ENCODE data around the gene PRSS36.

DNA sequence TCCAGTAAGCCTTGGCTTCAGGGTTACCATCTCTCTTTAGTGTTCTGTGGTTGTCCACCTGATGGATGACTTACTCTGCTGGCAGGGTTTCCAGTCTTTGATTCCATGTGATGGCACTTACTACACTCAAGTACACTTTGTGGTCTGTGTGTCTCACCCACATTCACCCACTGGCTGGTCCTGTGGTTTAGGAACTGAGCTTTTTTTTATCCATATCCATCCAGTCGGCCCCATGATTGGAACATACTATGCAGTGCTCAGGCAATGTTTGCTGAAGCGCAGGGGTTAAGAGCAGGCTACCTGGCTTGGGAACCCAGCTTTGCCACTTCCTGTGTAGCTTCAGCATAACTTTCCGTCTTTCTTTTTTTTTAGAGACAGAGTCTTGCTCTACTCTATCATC, 27.3 kb upstream of the PRSS36 start:
- TF ChIP-seq NFIC (IDR thresholded peaks at IDR 0.05): no peak
- TF ChIP-seq, protein P1, sequence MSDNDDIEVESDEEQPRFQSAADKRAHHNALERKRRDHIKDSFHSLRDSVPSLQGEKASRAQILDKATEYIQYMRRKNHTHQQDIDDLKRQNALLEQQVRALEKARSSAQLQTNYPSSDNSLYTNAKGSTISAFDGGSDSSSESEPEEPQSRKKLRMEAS (IDR thresholded peaks at IDR 0.05): no peak
- TF ChIP-seq, protein P2, sequence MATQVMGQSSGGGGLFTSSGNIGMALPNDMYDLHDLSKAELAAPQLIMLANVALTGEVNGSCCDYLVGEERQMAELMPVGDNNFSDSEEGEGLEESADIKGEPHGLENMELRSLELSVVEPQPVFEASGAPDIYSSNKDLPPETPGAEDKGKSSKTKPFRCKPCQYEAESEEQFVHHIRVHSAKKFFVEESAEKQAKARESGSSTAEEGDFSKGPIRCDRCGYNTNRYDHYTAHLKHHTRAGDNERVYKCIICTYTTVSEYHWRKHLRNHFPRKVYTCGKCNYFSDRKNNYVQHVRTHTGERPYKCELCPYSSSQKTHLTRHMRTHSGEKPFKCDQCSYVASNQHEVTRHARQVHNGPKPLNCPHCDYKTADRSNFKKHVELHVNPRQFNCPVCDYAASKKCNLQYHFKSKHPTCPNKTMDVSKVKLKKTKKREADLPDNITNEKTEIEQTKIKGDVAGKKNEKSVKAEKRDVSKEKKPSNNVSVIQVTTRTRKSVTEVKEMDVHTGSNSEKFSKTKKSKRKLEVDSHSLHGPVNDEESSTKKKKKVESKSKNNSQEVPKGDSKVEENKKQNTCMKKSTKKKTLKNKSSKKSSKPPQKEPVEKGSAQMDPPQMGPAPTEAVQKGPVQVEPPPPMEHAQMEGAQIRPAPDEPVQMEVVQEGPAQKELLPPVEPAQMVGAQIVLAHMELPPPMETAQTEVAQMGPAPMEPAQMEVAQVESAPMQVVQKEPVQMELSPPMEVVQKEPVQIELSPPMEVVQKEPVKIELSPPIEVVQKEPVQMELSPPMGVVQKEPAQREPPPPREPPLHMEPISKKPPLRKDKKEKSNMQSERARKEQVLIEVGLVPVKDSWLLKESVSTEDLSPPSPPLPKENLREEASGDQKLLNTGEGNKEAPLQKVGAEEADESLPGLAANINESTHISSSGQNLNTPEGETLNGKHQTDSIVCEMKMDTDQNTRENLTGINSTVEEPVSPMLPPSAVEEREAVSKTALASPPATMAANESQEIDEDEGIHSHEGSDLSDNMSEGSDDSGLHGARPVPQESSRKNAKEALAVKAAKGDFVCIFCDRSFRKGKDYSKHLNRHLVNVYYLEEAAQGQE (IDR thresholded peaks at IDR 0.05; ENCODE audit: low read depth): no peak
- TF ChIP-seq TAF1 (IDR thresholded peaks at IDR 0.05; ENCODE audit: low read depth): no peak
- no peak for TF ChIP-seq TCF12 (IDR thresholded peaks at IDR 0.05; ENCODE audit: low read depth)
- no peak for TF ChIP-seq CREB1 (IDR thresholded peaks at IDR 0.05; ENCODE audit: low read depth)
- TF ChIP-seq EGR1 (IDR thresholded peaks at IDR 0.05): no peak
- TF ChIP-seq EP300 (IDR thresholded peaks at IDR 0.05; ENCODE audit: borderline replicate concordance): no peak
- no peak for TF ChIP-seq FOXM1 (IDR thresholded peaks at IDR 0.05; ENCODE audit: borderline replicate concordance, low read depth)
- TF ChIP-seq RAD21 (IDR thresholded peaks at IDR 0.05; ENCODE audit: low read depth): no peak
- no peak for TF ChIP-seq CEBPB (IDR thresholded peaks at IDR 0.05)
- no peak for TF ChIP-seq TEAD4 (IDR thresholded peaks at IDR 0.05)
- TF ChIP-seq YY1 (IDR thresholded peaks at IDR 0.05; ENCODE audit: low read depth): no peak

Measured in Ishikawa (cell line).